Activated naive CD8-positive, alpha-beta T cell treated with anti-CD3 and anti-CD28 coated beads, Interleukin-2, amount 10 ng/mL, durations not matched to agents 7 days and 5 days (primary cell): ENCODE measurements around the gene TMEM161B. TPM values are rescaled to one million over a fixed set of nuclear protein-coding genes. Genes with fewer than 3 reads are reported as not detected.
"Not testable (repeated sequence)": the region's sequence is repeated elsewhere in the genome, so short reads cannot be mapped to it uniquely, and the experiment has no call there.

Experiments
- ATAC-seq: fragments of 150-1000 bp; cut with Tn5 transposase; one replicate; pipeline ENCODE4 v1.10.0; 2021; ENCODE audit warnings: low read depth, moderate library complexity
- POLR2A ChIA-PET: fragments of 350-600 bp; sonication (Branson Sonifier 250); formaldehyde crosslinking; loops from one replicate; lab custom pipeline; 2021; ENCODE audit warnings: antibody characterized with exemption; lab: Charles Lee
- DNase-seq: peaks from one replicate; pipeline ENCODE4 v3.0.0; 2021
- H3K27ac Mint-ChIP-seq: one replicate; pipeline ENCODE4 v1.8.0; 2022; ENCODE audit warnings: mild to moderate bottlenecking, mixed read lengths
- H3K27me3 Mint-ChIP-seq: one replicate; pipeline ENCODE4 v1.8.0; 2022; ENCODE audit warnings: mild to moderate bottlenecking, moderate library complexity, mixed read lengths
- H3K36me3 Mint-ChIP-seq: one replicate; pipeline ENCODE4 v1.8.0; 2021; ENCODE audit warnings: mild to moderate bottlenecking, mixed read lengths
- H3K4me1 Mint-ChIP-seq: one replicate; pipeline ENCODE4 v1.8.0; 2021; ENCODE audit warnings: mixed read lengths
- H3K4me3 Mint-ChIP-seq: one replicate; pipeline ENCODE4 v1.8.0; 2022; ENCODE audit warnings: mild to moderate bottlenecking, moderate library complexity, mixed read lengths
- H3K9me3 Mint-ChIP-seq: one replicate; pipeline ENCODE4 v1.8.0; 2021; ENCODE audit warnings: mixed read lengths
- total RNA-seq, 2 experiments: library from RNA; stranded (reverse); gene quantifications; one replicate each; pipeline ENCODE4 v1.2.3, GENCODE V29; 2021

Gene TMEM161B
- total RNA-seq, 2 experiments from 2014 or later, result 27.3 to 31.5 TPM

DNA sequence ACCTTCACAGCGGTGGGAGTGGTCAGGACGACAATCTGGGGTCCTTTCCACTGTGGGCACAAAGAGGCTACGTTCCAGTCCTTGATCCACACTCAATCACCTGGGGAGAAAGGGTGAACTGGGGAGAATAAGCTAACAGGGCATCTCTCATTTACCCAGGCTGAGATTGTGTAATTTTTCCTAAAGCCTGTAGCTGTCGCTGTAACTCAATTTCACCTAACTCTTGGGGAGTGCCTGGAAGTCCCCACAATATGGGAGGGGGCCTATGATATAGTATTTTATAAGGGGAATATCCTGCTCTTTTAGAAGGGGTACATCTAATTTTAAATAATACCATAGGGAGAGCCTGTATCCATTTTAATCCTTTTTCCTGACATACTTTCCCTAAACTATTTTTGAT lies 79.2 kb downstream of the TMEM161B start:
- H3K36me3 Mint-ChIP-seq, result peaks cover 46% of the 10 kb centered on the region

GRCh38 chr5:88188458-88189132 lies 80.0 kb downstream of the TMEM161B start:
- no peak for DNase-seq
- Mint-ChIP-seq H3K36me3 (peaks cover 42% of the 10 kb centered on the region), H3K4me3 (no peak overlapping the region), H3K4me1 (no peaks in the 10 kb centered on the region), H3K27ac (no peak overlapping the region), H3K9me3 (peaks cover 4% of the 10 kb centered on the region), H3K27me3 (no peaks in the 10 kb centered on the region)
- POLR2A ChIA-PET, result no interaction called here
- ATAC-seq, result no peak

More for the DNA sequence above, 79.2 kb downstream of the TMEM161B start:
- ATAC-seq, DNase-seq, H3K4me3 Mint-ChIP-seq, H3K9me3 Mint-ChIP-seq, POLR2A ChIA-PET, H3K4me1 Mint-ChIP-seq, H3K27me3 Mint-ChIP-seq: not testable (repeated sequence)
- peak overlapping the region; percentile 25 for H3K27ac Mint-ChIP-seq

- H3K27me3 Mint-ChIP-seq, result no peaks in the 10 kb centered on the region
- DNase-seq (no peak), ATAC-seq (no peak)
- H3K4me3 Mint-ChIP-seq, result no peak overlapping the region
- POLR2A ChIA-PET, result no interaction called here
- peaks cover 12% of the 10 kb centered on the region for H3K36me3 Mint-ChIP-seq
- H3K27ac Mint-ChIP-seq, result no peak overlapping the region
- H3K9me3 Mint-ChIP-seq, result peaks cover 1% of the 10 kb centered on the region
- H3K4me1 Mint-ChIP-seq, result no peaks in the 10 kb centered on the region
Observed at GRCh38 chr5:88183255-88183654, 85.4 kb downstream of the TMEM161B start.

DNA sequence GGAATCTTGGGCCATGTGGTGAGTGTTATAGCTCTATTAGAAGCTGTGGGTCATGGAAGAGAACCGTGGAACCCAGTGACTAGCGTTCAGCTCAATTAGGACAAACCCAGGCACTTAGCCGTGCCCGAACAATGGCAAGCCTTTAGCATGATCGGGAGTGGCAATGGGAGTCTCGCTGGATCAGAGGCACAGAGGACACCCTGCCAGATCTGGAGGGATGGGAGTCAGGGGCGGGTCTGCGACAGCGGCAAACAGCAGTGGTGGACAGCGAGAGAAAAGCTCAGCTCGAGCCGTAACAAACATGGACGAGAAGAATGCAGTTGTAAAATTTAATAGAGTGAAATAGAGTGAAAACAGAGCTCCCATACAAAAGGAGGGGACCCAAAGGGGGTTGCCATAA lies 91.2 kb downstream of the TMEM161B start:
- H3K4me1 Mint-ChIP-seq, ATAC-seq, H3K9me3 Mint-ChIP-seq, POLR2A ChIA-PET, H3K27ac Mint-ChIP-seq, H3K27me3 Mint-ChIP-seq, H3K36me3 Mint-ChIP-seq, H3K4me3 Mint-ChIP-seq, DNase-seq: not testable (repeated sequence)

- H3K9me3 Mint-ChIP-seq, result peaks cover 7% of the 10 kb centered on the region
- no peaks in the 10 kb centered on the region for H3K36me3 Mint-ChIP-seq
- no peak for ATAC-seq
- H3K4me1 Mint-ChIP-seq, result no peaks in the 10 kb centered on the region
- DNase-seq, result no peak
- POLR2A ChIA-PET, result no interaction called here
- no peak overlapping the region for H3K27ac Mint-ChIP-seq
- no peak overlapping the region for H3K4me3 Mint-ChIP-seq
- H3K27me3 Mint-ChIP-seq, result peaks cover 10% of the 10 kb centered on the region
Observed at GRCh38 chr5:88172847-88173758, 95.5 kb downstream of the TMEM161B start.

- Mint-ChIP-seq H3K36me3 (no peaks in the 10 kb centered on the region), H3K4me1 (no peaks in the 10 kb centered on the region), H3K27ac (no peak overlapping the region), H3K9me3 (peaks cover 2% of the 10 kb centered on the region), H3K4me3 (no peak overlapping the region), H3K27me3 (peaks cover 19% of the 10 kb centered on the region)
- POLR2A ChIA-PET, result no interaction called here
- DNase-seq (no peak), ATAC-seq (no peak)
Observed at GRCh38 chr5:88159591-88159990, 109.1 kb downstream of the TMEM161B start.

DNA sequence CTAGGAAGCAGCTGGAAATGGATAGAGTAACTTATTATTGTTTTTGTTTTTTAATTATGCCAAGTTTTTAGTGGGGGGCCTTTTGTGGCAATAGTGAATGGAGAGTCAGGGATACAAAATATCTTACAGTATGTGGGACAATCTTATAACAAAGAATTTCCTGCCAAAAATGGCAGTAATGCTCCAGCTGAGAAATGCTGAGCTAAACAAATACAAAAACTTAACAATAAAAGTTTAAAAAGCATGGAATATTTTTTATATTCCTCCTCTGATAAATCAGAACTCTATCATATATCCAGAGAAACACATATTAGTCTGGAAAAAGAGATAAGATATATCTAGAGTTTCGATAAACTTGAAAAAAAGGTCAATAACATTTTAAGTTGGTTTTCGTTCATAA lies 110.6 kb downstream of the TMEM161B start:
- POLR2A ChIA-PET, result no interaction called here
- H3K27me3 Mint-ChIP-seq, result peaks cover 28% of the 10 kb centered on the region
- no peaks in the 10 kb centered on the region for H3K4me1 Mint-ChIP-seq

GRCh38 chr5:88154891-88155290 lies 113.8 kb downstream of the TMEM161B start:
- H3K27me3 Mint-ChIP-seq, result peaks cover 34% of the 10 kb centered on the region
- POLR2A ChIA-PET, result no interaction called here
- no peak for ATAC-seq

More for the DNA sequence above, 110.6 kb downstream of the TMEM161B start:
- Mint-ChIP-seq H3K36me3 (no peaks in the 10 kb centered on the region), H3K9me3 (peaks cover 2% of the 10 kb centered on the region), H3K27ac (no peak overlapping the region), H3K4me3 (no peak overlapping the region)
- ATAC-seq (no peak), DNase-seq (no peak)

DNA sequence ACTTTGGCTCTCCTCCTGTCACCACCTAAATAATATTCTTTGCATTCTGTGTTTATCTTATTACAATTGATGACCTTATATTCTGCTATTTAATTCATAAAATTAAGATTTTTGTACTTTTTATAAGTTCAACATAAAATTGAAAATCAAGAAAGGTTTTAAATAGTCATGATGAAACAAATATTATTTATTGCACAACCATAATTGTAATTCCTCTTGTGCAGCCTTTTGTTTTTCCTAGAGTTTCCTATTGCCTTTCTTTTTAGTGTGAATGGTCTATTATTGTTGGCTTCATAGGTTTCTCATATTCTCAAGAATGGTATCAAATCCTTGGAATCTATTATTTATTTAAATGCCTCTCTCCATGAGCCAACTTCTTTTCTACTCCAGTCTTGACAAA lies 117.9 kb downstream of the TMEM161B start:
- Mint-ChIP-seq H3K27me3 (peaks cover 46% of the 10 kb centered on the region), H3K27ac (no peak overlapping the region), H3K4me1 (peaks cover 2% of the 10 kb centered on the region), H3K4me3 (no peak overlapping the region), H3K36me3 (peaks cover 2% of the 10 kb centered on the region), H3K9me3 (peaks cover 3% of the 10 kb centered on the region)
- POLR2A ChIA-PET, result no interaction called here
- ATAC-seq (no peak), DNase-seq (no peak)

More at GRCh38 chr5:88154891-88155290, 113.8 kb downstream of the TMEM161B start:
- no peak overlapping the region for H3K27ac Mint-ChIP-seq
- no peaks in the 10 kb centered on the region for H3K4me1 Mint-ChIP-seq
- H3K4me3 Mint-ChIP-seq, result no peak overlapping the region
- peaks cover 3% of the 10 kb centered on the region for H3K9me3 Mint-ChIP-seq
- H3K36me3 Mint-ChIP-seq, result peaks cover 2% of the 10 kb centered on the region
- no peak for DNase-seq

GRCh38 chr5:88145611-88146467 lies 122.8 kb downstream of the TMEM161B start:
- POLR2A ChIA-PET, result interaction anchor here (0.6 kb wide), 1 partner anchor 534 kb away, joined by 4 read pairs; no protein-coding TSS in a partner anchor
- peak overlapping the region; percentile 67 for H3K4me3 Mint-ChIP-seq
- H3K4me1 Mint-ChIP-seq, result peaks cover 22% of the 10 kb centered on the region
- ATAC-seq, result no peak
- DNase-seq, result peak; percentile 31
- H3K36me3 Mint-ChIP-seq, result peaks cover 2% of the 10 kb centered on the region
- no peak overlapping the region for H3K27ac Mint-ChIP-seq
- peaks cover 1% of the 10 kb centered on the region for H3K9me3 Mint-ChIP-seq
- H3K27me3 Mint-ChIP-seq, result peaks cover 24% of the 10 kb centered on the region

DNA sequence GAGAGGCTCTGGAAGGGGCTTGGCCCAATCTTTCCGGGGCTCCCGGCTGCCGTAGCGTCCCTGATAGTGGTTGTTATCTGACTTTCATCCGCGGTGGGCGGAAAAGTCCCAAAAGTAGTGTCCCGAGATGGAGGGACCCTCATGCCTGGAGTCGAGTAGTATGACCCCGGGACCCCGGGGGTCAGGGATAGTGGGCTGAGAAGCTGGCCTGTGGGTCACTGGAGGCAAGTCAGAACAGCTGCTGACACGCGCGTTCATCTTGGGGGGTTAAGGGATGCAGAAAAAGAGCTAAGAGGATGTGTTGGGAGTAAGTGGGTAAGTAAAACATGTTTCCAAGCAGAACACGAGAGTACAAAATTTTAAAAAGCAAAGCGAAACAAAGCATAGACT lies 123.4 kb downstream of the TMEM161B start:
- Mint-ChIP-seq H3K36me3 (peaks cover 2% of the 10 kb centered on the region), H3K27ac (no peak overlapping the region), H3K4me3 (peak overlapping the region; percentile 67), H3K27me3 (peaks cover 24% of the 10 kb centered on the region), H3K9me3 (peaks cover 1% of the 10 kb centered on the region), H3K4me1 (peaks cover 22% of the 10 kb centered on the region)
- ATAC-seq, result no peak
- POLR2A ChIA-PET, result interaction anchor here (0.6 kb wide), 1 partner anchor 535 kb away, joined by 4 read pairs; no protein-coding TSS in a partner anchor
- DNase-seq, result no peak
